Upper lobe of right lung (tissue), 1 donor: ENCODE measurements around the gene CD300LD. TPM values are rescaled to one million over a fixed set of nuclear protein-coding genes. Genes with fewer than 3 reads are reported as not detected.
"Not testable (repeated sequence)": the region's sequence is repeated elsewhere in the genome, so short reads cannot be mapped to it uniquely, and the experiment has no call there.

ENCODE experiments used
- ATAC-seq: fragments of 200-7000 bp; cut with Tn5 transposase; one replicate; pipeline ENCODE4 v1.9.1; 2020; ENCODE audit warnings: mild to moderate bottlenecking, moderate library complexity
- DNase-seq: peaks from one replicate; pipeline ENCODE4 v3.0.0-alpha.2; 2020
- H3K27ac ChIP-seq: fragments of 200-600 bp; one replicate; pipeline ENCODE4 v1.8.0; 2022
- H3K27me3 ChIP-seq: fragments of 200-600 bp; one replicate; pipeline ENCODE4 v1.8.0; 2022; ENCODE audit warnings: mild to moderate bottlenecking
- H3K36me3 ChIP-seq: fragments of 200-600 bp; one replicate; pipeline ENCODE4 v1.8.0; 2022
- H3K4me1 ChIP-seq: fragments of 200-600 bp; one replicate; pipeline ENCODE4 v1.8.0; 2022
- H3K4me3 ChIP-seq: fragments of 200-600 bp; one replicate; pipeline ENCODE4 v1.8.0; 2022; ENCODE audit warnings: mild to moderate bottlenecking
- H3K9me3 ChIP-seq: fragments of 200-600 bp; one replicate; pipeline ENCODE4 v1.8.0; 2022
- CTCF ChIP-seq: fragments of 200-600 bp; IDR thresholded peaks from one replicate; pipeline ENCODE4 v1.8.0; 2022; ENCODE audit warnings: antibody characterized with exemption
- intact Hi-C: fragments of 100-400 bp; cut with DNase I; formaldehyde crosslinking; loops from one replicate; pipeline ENCODE4 v1.11.0; 2022
- long read RNA-seq: library from polyadenylated mRNA; unstranded; transcript quantifications from one replicate; pipeline ENCODE4 v2.0.0, GENCODE V29; 2021
- total RNA-seq: library from RNA; stranded (reverse); fragmentation: NEBNext Ultra II Directional; extraction: Animal tissue kit (Norgen Biotek cat#: 25700); gene quantifications from one replicate; pipeline ENCODE4 v1.2.1, GENCODE V29; 2021
- donor health status: DM: no; HTN: yes; CAD: no; lungs with severe emphysema.

Gene CD300LD
- total RNA-seq: not detected
- long read RNA-seq: 0 reads

- ATAC-seq: peak; percentile 25
Measured at GRCh38 chr17:74592087-74592990, at the start of gene CD300LD. CD300LD (minus strand) TSS chr17:74592283; CDS start chr17:74592202, 81 bp downstream.

GRCh38 chr17:74641224-74641957 is 49.3 kb upstream of the CD300LD start:
- TF ChIP-seq CTCF: no peak
- no peaks in the 10 kb centered on the region for H3K27me3 ChIP-seq
- intact Hi-C loops: no loop called here
- H3K9me3 ChIP-seq: no peaks in the 10 kb centered on the region
- no peak overlapping the region for H3K27ac ChIP-seq
- H3K36me3 ChIP-seq: no peaks in the 10 kb centered on the region
- no peaks in the 10 kb centered on the region for H3K4me1 ChIP-seq
- peak; percentile 51 for DNase-seq
- ATAC-seq: peak; percentile 17
- no peak overlapping the region for H3K4me3 ChIP-seq

More at GRCh38 chr17:74592087-74592990, at the start of gene CD300LD:
- no peak for TF ChIP-seq CTCF
- Histone ChIP-seq H3K36me3 (no peaks in the 10 kb centered on the region), H3K27me3 (peaks cover 23% of the 10 kb centered on the region), H3K4me1 (no peaks in the 10 kb centered on the region), H3K9me3 (no peaks in the 10 kb centered on the region), H3K27ac (no peak within 1 kb of the TSS), H3K4me3 (no peak within 1 kb of the TSS)
- DNase-seq: no peak
- intact Hi-C loops: no loop called here

- H3K27me3 ChIP-seq: peaks cover 12% of the 10 kb centered on the region
- intact Hi-C loops: no loop called here
- TF ChIP-seq CTCF: no peak
- no peaks in the 10 kb centered on the region for H3K9me3 ChIP-seq
- ATAC-seq: peak; percentile 52
- H3K36me3 ChIP-seq: no peaks in the 10 kb centered on the region
- no peak overlapping the region for H3K27ac ChIP-seq
- peak; percentile 45 for DNase-seq
- no peaks in the 10 kb centered on the region for H3K4me1 ChIP-seq
- no peak overlapping the region for H3K4me3 ChIP-seq
Measured at GRCh38 chr17:74639704-74640151, 47.6 kb upstream of the CD300LD start.

- ATAC-seq (no peak), DNase-seq (no peak)
- Histone ChIP-seq H3K9me3 (no peaks in the 10 kb centered on the region), H3K36me3 (no peaks in the 10 kb centered on the region), H3K27me3 (peaks cover 17% of the 10 kb centered on the region), H3K4me3 (no peak overlapping the region), H3K4me1 (no peaks in the 10 kb centered on the region), H3K27ac (no peak overlapping the region)
- intact Hi-C loops: no loop called here
- no peak for TF ChIP-seq CTCF
Measured at GRCh38 chr17:74637926-74638325, 45.8 kb upstream of the CD300LD start.

- no peak for TF ChIP-seq CTCF
- DNase-seq: peak; percentile 37
- peak; percentile 68 for ATAC-seq
- intact Hi-C loops: no loop called here
- no peaks in the 10 kb centered on the region for H3K36me3 ChIP-seq
- no peak overlapping the region for H3K27ac ChIP-seq
- H3K4me3 ChIP-seq: no peak overlapping the region
- H3K4me1 ChIP-seq: no peaks in the 10 kb centered on the region
- peaks cover 17% of the 10 kb centered on the region for H3K27me3 ChIP-seq
- no peaks in the 10 kb centered on the region for H3K9me3 ChIP-seq
Measured at GRCh38 chr17:74637265-74637664, 45.2 kb upstream of the CD300LD start.

GRCh38 chr17:74636541-74637085 is 44.5 kb upstream of the CD300LD start:
- DNase-seq: peak; percentile 21
- intact Hi-C loops, H3K4me1 ChIP-seq, H3K36me3 ChIP-seq, H3K4me3 ChIP-seq, H3K27ac ChIP-seq, ATAC-seq, H3K9me3 ChIP-seq: not testable (repeated sequence)
- H3K27me3 ChIP-seq: peaks cover 17% of the 10 kb centered on the region
